Breast epithelium (tissue), 4 donors: ENCODE measurements around the gene CASP8AP2. TPM values are rescaled to one million over a fixed set of nuclear protein-coding genes. Genes with fewer than 3 reads are reported as not detected.

Experiments used
- DNase-seq, 2 donors: peaks; one replicate each; pipeline ENCODE4 v3.0.0-alpha.2; 2019; ENCODE audit warnings: low spot score in 2 of 2
- H3K27ac ChIP-seq, 2 donors: fragments of 200-600 bp; sonication (generic) in 1 of 2; one replicate each; pipeline ENCODE4 v1.5.1; 2016 to 2019; ENCODE audit warnings: mild to moderate bottlenecking in 1 of 2
- H3K27me3 ChIP-seq, 2 donors: fragments of 200-600 bp; sonication (generic) in 1 of 2; one replicate each; pipeline versions ENCODE4 v1.5.1 to v1.6.0; 2017 to 2019; ENCODE audit warnings: control low read depth in 1 of 2, mild to moderate bottlenecking in 1 of 2
- H3K36me3 ChIP-seq: fragments of 200-600 bp; one replicate; pipeline ENCODE4 v1.5.1; 2019
- H3K4me1 ChIP-seq, 2 donors: fragments of 200-600 bp; sonication (generic); one replicate each; pipeline ENCODE4 v1.5.1; 2016 to 2019; ENCODE audit warnings: control low read depth in 1 of 2
- H3K4me3 ChIP-seq, 3 donors: fragments of 200-600 bp; sonication (generic); 1 replicate in 2 of 3; 2 replicates in 1 of 3; pipeline ENCODE4 v1.5.1; 2016 to 2019; ENCODE audit warnings: mild to moderate bottlenecking in 3 of 3, moderate library complexity in 2 of 3
- H3K9me3 ChIP-seq, 2 donors: fragments of 200-600 bp; sonication (generic) in 1 of 2; one replicate each; pipeline ENCODE4 v1.5.1; 2016 to 2019; ENCODE audit warnings: control low read depth in 1 of 2
- POLR2A ChIP-seq: fragments of 450-650 bp; IDR thresholded peaks from one replicate; pipeline ENCODE4 v1.6.1; 2016; ENCODE audit warnings: antibody characterized with exemption, mild to moderate bottlenecking, moderate library complexity
- POLR2AphosphoS5 ChIP-seq, 3 donors: sonication (generic); formaldehyde crosslinking; IDR thresholded peaks; one replicate each; pipeline ENCODE4 v1.6.1; 2017; ENCODE audit warnings: antibody characterized with exemption in 3 of 3
- intact Hi-C: fragments of 100-400 bp; cut with DNase I; formaldehyde crosslinking; loops from one replicate; pipeline ENCODE4 v1.15.1; 2023; ENCODE audit warnings: low total_unique reads
- total RNA-seq, 3 donors: library from RNA; depleted of rRNA; stranded (reverse); fragments of >200 nt; gene quantifications; one replicate each; pipeline ENCODE4 v1.1.0, GENCODE V29; 2016
- TF ChIP-seq, protein P1 (sequence below), 3 donors: fragments of 450-650 bp; IDR thresholded peaks; one replicate each; pipeline ENCODE4 v1.5.1; 2016 to 2017; ENCODE audit warnings: antibody characterized with exemption in 3 of 3, mild to moderate bottlenecking in 3 of 3, moderate library complexity in 3 of 3

The CASP8AP2 gene
- total RNA-seq, 3 donors from 2014 or later: 16.0 to 24.9 (median 17.7) TPM

DNA sequence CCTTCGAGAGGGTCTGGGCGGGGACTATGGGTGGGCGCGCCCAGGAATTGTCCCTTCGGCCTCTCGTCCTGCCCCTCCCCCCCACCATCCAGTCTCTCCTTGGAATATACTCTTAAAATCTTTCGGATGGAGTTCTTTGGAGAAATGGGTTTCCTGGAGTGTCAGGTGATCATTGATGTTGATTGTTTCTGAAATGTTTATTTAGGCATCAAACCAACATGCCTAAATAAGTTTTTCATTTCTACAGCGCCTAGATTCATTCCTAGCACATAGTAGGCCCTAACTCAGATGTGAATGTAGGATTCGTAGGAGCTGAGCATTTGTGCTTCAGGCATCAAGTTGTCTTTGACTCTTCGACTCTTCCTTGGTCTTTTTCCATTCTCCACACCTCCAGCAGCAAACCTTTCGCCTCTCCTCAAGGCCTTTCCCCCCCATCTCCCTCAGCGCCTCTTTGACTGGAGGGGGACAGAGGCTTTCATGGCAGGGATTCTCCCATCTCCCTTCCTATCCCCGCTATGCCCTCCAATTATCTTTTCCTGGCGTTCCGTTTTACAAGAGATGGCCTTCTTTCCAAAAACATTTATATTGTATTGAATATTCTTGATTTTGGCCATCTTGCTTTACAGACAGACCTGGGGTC lies 610 bp downstream of the CASP8AP2 start:
- no peaks in the 10 kb centered on the region for H3K4me1 ChIP-seq
- DNase-seq: no peak
- H3K27ac ChIP-seq: peak overlapping the region; percentile 87 to 88
- TF ChIP-seq POLR2AphosphoS5 (IDR thresholded peaks at IDR 0.05) (no peak), POLR2A (no peak)
- TF ChIP-seq, protein P1, sequence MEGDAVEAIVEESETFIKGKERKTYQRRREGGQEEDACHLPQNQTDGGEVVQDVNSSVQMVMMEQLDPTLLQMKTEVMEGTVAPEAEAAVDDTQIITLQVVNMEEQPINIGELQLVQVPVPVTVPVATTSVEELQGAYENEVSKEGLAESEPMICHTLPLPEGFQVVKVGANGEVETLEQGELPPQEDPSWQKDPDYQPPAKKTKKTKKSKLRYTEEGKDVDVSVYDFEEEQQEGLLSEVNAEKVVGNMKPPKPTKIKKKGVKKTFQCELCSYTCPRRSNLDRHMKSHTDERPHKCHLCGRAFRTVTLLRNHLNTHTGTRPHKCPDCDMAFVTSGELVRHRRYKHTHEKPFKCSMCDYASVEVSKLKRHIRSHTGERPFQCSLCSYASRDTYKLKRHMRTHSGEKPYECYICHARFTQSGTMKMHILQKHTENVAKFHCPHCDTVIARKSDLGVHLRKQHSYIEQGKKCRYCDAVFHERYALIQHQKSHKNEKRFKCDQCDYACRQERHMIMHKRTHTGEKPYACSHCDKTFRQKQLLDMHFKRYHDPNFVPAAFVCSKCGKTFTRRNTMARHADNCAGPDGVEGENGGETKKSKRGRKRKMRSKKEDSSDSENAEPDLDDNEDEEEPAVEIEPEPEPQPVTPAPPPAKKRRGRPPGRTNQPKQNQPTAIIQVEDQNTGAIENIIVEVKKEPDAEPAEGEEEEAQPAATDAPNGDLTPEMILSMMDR (IDR thresholded peaks at IDR 0.05): no peak
- intact Hi-C loops: no loop called here
- no peaks in the 10 kb centered on the region for H3K27me3 ChIP-seq
- no peaks in the 10 kb centered on the region for H3K36me3 ChIP-seq
- H3K9me3 ChIP-seq: no peaks in the 10 kb centered on the region
- peak overlapping the region; percentile 78 to 89 (median 88) for H3K4me3 ChIP-seq

DNA sequence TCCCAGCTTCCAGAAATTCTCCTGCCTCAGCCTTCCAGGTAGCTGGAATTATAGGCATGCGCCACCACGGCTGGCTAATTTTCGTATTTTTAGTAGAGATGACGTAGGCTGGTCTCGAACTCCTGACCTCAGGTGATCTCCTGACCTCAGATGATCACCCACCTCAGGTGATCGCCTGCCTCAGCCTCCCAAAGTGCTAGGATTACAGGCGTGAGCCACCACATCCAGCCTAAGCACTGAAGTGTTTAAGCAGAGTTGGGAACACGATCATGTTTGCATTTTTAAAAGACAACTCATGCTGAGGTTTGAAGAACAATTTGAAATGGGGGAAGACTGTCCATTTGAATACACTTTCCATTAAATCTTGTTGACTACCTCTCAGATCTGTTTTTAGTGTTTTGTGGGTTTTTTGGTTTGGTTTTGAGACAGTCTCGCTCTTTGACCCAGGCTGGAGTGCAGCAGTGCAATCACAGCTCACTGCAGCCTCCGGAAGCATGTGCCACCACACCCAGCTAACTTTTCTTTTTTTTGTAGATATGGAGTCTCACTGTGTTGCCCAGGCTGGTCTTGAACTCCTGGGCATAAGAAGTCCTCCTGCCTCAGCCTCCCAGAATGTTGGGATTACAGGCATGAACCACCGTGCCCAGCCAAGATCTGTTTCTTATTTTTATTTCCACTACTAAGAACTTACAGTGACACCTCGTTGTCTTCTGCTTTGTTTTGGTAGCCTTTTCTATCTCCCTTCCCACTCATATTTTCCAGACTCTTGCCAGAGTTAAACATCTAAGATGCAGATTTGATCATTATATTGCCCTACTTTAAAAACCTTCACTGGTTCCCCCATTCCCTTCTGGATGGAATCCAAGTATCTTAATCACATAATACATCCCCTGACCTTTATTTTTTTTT lies 5.5 kb downstream of the CASP8AP2 start:
- H3K27me3 ChIP-seq: no peaks in the 10 kb centered on the region
- no peak overlapping the region for H3K27ac ChIP-seq
- intact Hi-C loops: no loop called here
- TF ChIP-seq POLR2AphosphoS5 (IDR thresholded peaks at IDR 0.05): no peak
- TF ChIP-seq, protein P1 (IDR thresholded peaks at IDR 0.05): no peak
- TF ChIP-seq POLR2A: no peak
- no peaks in the 10 kb centered on the region for H3K9me3 ChIP-seq
- H3K4me3 ChIP-seq: no peak overlapping the region
- DNase-seq: no peak
- H3K36me3 ChIP-seq: no peaks in the 10 kb centered on the region
- H3K4me1 ChIP-seq: no peaks in the 10 kb centered on the region

DNA sequence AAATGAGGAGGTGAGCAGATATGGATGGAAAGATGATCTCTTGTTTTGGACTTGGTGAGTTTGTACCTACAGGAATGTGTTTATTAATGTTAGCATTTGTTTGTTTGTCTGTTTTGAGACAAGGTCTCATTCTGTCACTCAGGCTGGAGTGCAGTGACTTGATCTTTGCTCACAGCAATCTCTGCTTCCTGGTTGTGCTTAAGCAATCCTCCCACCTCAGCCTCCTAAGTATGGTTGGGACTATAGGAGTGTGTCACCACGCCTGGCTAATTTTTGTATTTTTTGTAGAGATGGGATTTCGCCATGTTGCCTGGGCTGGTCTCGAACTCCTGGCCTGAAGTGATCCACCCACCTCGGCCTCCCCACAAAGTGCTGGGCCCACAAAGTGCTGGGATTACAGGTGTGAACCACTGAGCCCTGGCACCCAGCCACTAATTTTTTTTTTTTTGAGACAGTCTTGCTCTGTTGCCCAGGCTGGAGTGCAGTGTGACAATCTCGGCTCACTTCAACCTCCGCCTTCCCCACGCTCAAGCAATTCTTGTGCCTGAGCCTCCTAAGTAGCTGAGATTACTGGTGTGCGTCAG lies 7.1 kb downstream of the CASP8AP2 start:
- no peaks in the 10 kb centered on the region for H3K4me1 ChIP-seq
- intact Hi-C loops: no loop called here
- H3K36me3 ChIP-seq: no peaks in the 10 kb centered on the region
- no peak overlapping the region for H3K4me3 ChIP-seq
- DNase-seq: no peak
- no peak overlapping the region for H3K27ac ChIP-seq
- TF ChIP-seq POLR2AphosphoS5 (IDR thresholded peaks at IDR 0.05): no peak
- no peak for TF ChIP-seq POLR2A
- no peaks in the 10 kb centered on the region for H3K27me3 ChIP-seq
- H3K9me3 ChIP-seq: no peaks in the 10 kb centered on the region

DNA sequence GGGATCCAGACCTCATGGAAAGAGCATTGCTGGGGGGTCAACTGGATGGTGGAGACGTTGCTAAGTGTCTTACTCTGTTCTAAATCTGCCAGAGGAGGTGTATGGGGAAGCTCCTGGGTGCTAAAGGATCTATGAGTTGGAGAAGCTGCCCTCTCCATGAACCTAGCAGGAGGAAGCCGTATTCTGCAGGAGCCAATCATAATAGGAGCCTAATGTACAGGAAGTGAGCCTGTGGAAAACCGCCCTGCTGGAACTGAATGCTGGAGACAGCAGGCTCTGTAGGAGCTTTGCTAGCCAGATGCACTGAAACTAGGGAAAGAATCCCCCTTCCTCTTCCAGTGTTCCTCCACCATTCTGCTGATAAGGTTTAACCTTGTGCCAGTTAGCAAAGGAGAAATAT lies 10.9 kb downstream of the CASP8AP2 start:
- no peak overlapping the region for H3K27ac ChIP-seq
- H3K9me3 ChIP-seq: no peaks in the 10 kb centered on the region
- no peaks in the 10 kb centered on the region for H3K36me3 ChIP-seq
- H3K27me3 ChIP-seq: no peaks in the 10 kb centered on the region
- intact Hi-C loops: no loop called here
- no peaks in the 10 kb centered on the region for H3K4me1 ChIP-seq
- DNase-seq: no peak
- H3K4me3 ChIP-seq: no peak overlapping the region
- no peak for TF ChIP-seq POLR2AphosphoS5 (IDR thresholded peaks at IDR 0.05)
- TF ChIP-seq, protein P1 (IDR thresholded peaks at IDR 0.05): no peak
- TF ChIP-seq POLR2A: no peak

DNA sequence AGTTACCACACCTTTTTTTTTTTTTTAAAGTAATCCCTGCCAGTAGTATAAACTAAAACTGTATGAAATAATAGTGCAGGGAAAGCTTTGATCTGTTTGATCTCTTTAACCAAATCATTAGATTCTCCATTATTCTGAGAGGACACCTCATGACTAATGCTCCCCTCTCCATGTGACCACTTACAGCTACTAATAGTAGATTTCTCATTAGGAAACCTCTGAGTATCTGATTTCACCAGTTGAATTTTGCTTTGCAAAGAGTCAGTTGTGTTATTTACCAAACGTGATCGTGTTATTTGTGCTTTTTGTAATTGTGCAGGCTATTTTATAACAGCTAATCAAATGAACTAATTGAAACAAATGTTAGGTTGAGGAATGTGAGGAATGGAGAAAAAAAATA lies 12.5 kb downstream of the CASP8AP2 start:
- Histone ChIP-seq H3K9me3 (no peaks in the 10 kb centered on the region), H3K36me3 (no peaks in the 10 kb centered on the region), H3K27ac (no peak overlapping the region), H3K27me3 (no peaks in the 10 kb centered on the region), H3K4me3 (no peak overlapping the region), H3K4me1 (no peaks in the 10 kb centered on the region)
- intact Hi-C loops: no loop called here
- TF ChIP-seq, protein P1 (IDR thresholded peaks at IDR 0.05): no peak
- TF ChIP-seq POLR2A (no peak), POLR2AphosphoS5 (IDR thresholded peaks at IDR 0.05) (no peak)
- DNase-seq: no peak
